Measurements from ENCODE around the gene MKNK2. TPM values are rescaled to one million over a fixed set of nuclear protein-coding genes. Genes with fewer than 3 reads are reported as not detected.
A peak's percentile ranks its signal among the peaks of the same experiment; 100 is the strongest.

MKNK2 gene
- total RNA-seq, 1 donor from 2014 or later: 97.1 TPM

GRCh38 chr19:2057484-2058469, 6.7 kb upstream of the MKNK2 start:
- no peaks in the 10 kb centered on the region for H3K9me3 Mint-ChIP-seq
- DNase-seq (ENCODE audit: low spot score in 2 of 2, unreplicated experiment in 2 of 2): no peak
- peak overlapping the region; percentile 78 for H3K27ac Mint-ChIP-seq
- H3K36me3 Mint-ChIP-seq: no peaks in the 10 kb centered on the region
- no peaks in the 10 kb centered on the region for H3K27me3 Mint-ChIP-seq (ENCODE audit: low read depth)
- no peak for TF ChIP-seq CTCF (IDR thresholded peaks at IDR 0.05; ENCODE audit: unreplicated experiment)
- H3K4me1 Mint-ChIP-seq: peaks cover 44% of the 10 kb centered on the region
- H3K4me3 Mint-ChIP-seq: no peak overlapping the region

GRCh38 chr19:2056837-2057192, 5.8 kb upstream of the MKNK2 start:
- no peak for TF ChIP-seq CTCF (IDR thresholded peaks at IDR 0.05; ENCODE audit: unreplicated experiment)
- DNase-seq (ENCODE audit: low spot score in 2 of 2, unreplicated experiment in 2 of 2): no peak
- H3K27me3 Mint-ChIP-seq (ENCODE audit: low read depth): no peaks in the 10 kb centered on the region
- peaks cover 34% of the 10 kb centered on the region for H3K4me1 Mint-ChIP-seq
- no peaks in the 10 kb centered on the region for H3K36me3 Mint-ChIP-seq
- H3K4me3 Mint-ChIP-seq: no peak overlapping the region
- H3K27ac Mint-ChIP-seq: no peak overlapping the region
- H3K9me3 Mint-ChIP-seq: no peaks in the 10 kb centered on the region

GRCh38 chr19:2055931-2056836, 5.1 kb upstream of the MKNK2 start:
- H3K9me3 Mint-ChIP-seq: no peaks in the 10 kb centered on the region
- no peak overlapping the region for H3K4me3 Mint-ChIP-seq
- H3K4me1 Mint-ChIP-seq: peaks cover 32% of the 10 kb centered on the region
- H3K27me3 Mint-ChIP-seq (ENCODE audit: low read depth): no peaks in the 10 kb centered on the region
- TF ChIP-seq CTCF (IDR thresholded peaks at IDR 0.05; ENCODE audit: unreplicated experiment): no peak
- DNase-seq (ENCODE audit: low spot score in 2 of 2, unreplicated experiment in 2 of 2): no peak
- H3K36me3 Mint-ChIP-seq: no peaks in the 10 kb centered on the region
- peak overlapping the region; percentile 91 for H3K27ac Mint-ChIP-seq

GRCh38 chr19:2054763-2055162, 3.7 kb upstream of the MKNK2 start:
- Mint-ChIP-seq H3K27me3 (ENCODE audit: low read depth) (no peaks in the 10 kb centered on the region), H3K27ac (peak overlapping the region; percentile 64), H3K36me3 (no peaks in the 10 kb centered on the region), H3K4me1 (peaks cover 23% of the 10 kb centered on the region), H3K4me3 (no peak overlapping the region), H3K9me3 (no peaks in the 10 kb centered on the region)
- DNase-seq (ENCODE audit: low spot score in 2 of 2, unreplicated experiment in 2 of 2): no peak
- no peak for TF ChIP-seq CTCF (IDR thresholded peaks at IDR 0.05; ENCODE audit: unreplicated experiment)

- peaks cover 25% of the 10 kb centered on the region for H3K4me1 Mint-ChIP-seq
- H3K4me3 Mint-ChIP-seq: no peak overlapping the region
- no peaks in the 10 kb centered on the region for H3K9me3 Mint-ChIP-seq
- no peak for DNase-seq (ENCODE audit: low spot score in 2 of 2, unreplicated experiment in 2 of 2)
- TF ChIP-seq CTCF (IDR thresholded peaks at IDR 0.05; ENCODE audit: unreplicated experiment): no peak
- no peaks in the 10 kb centered on the region for H3K27me3 Mint-ChIP-seq (ENCODE audit: low read depth)
- H3K36me3 Mint-ChIP-seq: no peaks in the 10 kb centered on the region
- H3K27ac Mint-ChIP-seq: no peak overlapping the region
These were observed 2.8 kb upstream of the MKNK2 start for GRCh38 chr19:2053601-2054389.

Data from mesothelial cell of epicardium (in vitro differentiated cells).